Mucosa of descending colon (tissue), 3 donors: ENCODE measurements around the gene RSF1. TPM values are rescaled to one million over a fixed set of nuclear protein-coding genes. Genes with fewer than 3 reads are reported as not detected.
A peak's percentile ranks its signal among the peaks of the same experiment; 100 is the strongest.
"Not testable (repeated sequence)": the region's sequence is repeated elsewhere in the genome, so short reads cannot be mapped to it uniquely, and the experiment has no call there.

Experiments used
- ATAC-seq: fragments of 200-7000 bp; cut with Tn5 transposase; one replicate; pipeline ENCODE4 v1.9.1; 2020; ENCODE audit warnings: mild to moderate bottlenecking, moderate library complexity
- DNase-seq, 3 donors: peaks; one replicate each; pipeline ENCODE4 v3.0.0-alpha.2; 2020
- H3K36me3 ChIP-seq: fragments of 200-600 bp; one replicate; pipeline ENCODE4 v1.8.0; 2021; ENCODE audit warnings: low read depth, mild to moderate bottlenecking
- H3K4me1 ChIP-seq: fragments of 200-600 bp; one replicate; pipeline ENCODE4 v1.8.0; 2021; ENCODE audit warnings: low read depth, mild to moderate bottlenecking
- H3K4me3 ChIP-seq: fragments of 200-600 bp; one replicate; pipeline ENCODE4 v1.8.0; 2021; ENCODE audit warnings: mild to moderate bottlenecking
- H3K9me3 ChIP-seq: fragments of 200-600 bp; one replicate; pipeline ENCODE4 v1.8.0; 2021; ENCODE audit warnings: mild to moderate bottlenecking
- intact Hi-C, 2 donors: fragments of 100-400 bp; cut with DNase I in 1 of 2; cut with micrococcal nuclease in 1 of 2; formaldehyde crosslinking; loops; one replicate each; pipeline versions ENCODE4 v1.11.0 to v1.11.1; 2022; cut with DNase I, micrococcal nuclease
- total RNA-seq, 3 donors: library from RNA; stranded (reverse); fragmentation: NEBNext Ultra II Directional in 2 of 3; extraction: Animal tissue kit (Norgen Biotek cat#: 25700) in 2 of 3; gene quantifications; one replicate each; pipeline versions ENCODE4 v1.2.1 to v1.2.4, GENCODE V29; 2021 to 2023
- TF ChIP-seq, protein P1 (sequence below): fragments of 200-600 bp; IDR thresholded peaks from one replicate; pipeline ENCODE4 v1.8.0; 2022; ENCODE audit warnings: antibody characterized with exemption, mild to moderate bottlenecking
- donor health status: DM: no; HTN: no; CAD: no; lungs with moderate emphysema.
- donor health status: DM: no; HTN: no; CAD: no.
- donor health status: DM: no; HTN: yes; CAD: no.

RSF1 gene
- total RNA-seq, 3 donors from 2014 or later = 43.7 to 80.2 (median 44.4) TPM

DNA sequence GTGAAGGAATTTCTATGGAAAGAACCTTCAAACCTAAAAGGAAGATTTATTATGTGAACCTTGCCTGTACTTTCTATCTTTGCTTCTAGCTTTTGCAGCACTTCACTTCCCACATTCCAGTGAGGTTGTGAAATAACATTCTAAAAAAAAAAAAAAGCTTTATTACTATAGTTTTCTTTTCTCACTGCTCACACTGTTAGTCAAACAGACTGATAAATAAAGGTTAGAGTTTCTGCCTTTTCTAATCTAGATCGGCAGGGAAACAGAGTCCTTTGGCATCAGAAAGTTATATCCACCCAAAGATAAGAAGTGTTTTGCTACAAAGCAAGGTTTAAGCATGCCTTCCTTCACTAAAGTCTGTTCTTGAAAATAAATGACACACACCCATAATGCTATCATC is 3.3 kb upstream of the RSF1 start:
- H3K9me3 ChIP-seq = no peaks in the 10 kb centered on the region
- no peak overlapping the region for H3K4me3 ChIP-seq
- H3K36me3 ChIP-seq = no peaks in the 10 kb centered on the region
- DNase-seq (no peak), ATAC-seq (no peak)
- H3K4me1 ChIP-seq = peaks cover 5% of the 10 kb centered on the region
- intact Hi-C loops = loop anchor here in 1 of 2 donors (5.0 kb wide), 1 partner anchor 179 kb away; no protein-coding TSS in a partner anchor
- TF ChIP-seq, protein P1, sequence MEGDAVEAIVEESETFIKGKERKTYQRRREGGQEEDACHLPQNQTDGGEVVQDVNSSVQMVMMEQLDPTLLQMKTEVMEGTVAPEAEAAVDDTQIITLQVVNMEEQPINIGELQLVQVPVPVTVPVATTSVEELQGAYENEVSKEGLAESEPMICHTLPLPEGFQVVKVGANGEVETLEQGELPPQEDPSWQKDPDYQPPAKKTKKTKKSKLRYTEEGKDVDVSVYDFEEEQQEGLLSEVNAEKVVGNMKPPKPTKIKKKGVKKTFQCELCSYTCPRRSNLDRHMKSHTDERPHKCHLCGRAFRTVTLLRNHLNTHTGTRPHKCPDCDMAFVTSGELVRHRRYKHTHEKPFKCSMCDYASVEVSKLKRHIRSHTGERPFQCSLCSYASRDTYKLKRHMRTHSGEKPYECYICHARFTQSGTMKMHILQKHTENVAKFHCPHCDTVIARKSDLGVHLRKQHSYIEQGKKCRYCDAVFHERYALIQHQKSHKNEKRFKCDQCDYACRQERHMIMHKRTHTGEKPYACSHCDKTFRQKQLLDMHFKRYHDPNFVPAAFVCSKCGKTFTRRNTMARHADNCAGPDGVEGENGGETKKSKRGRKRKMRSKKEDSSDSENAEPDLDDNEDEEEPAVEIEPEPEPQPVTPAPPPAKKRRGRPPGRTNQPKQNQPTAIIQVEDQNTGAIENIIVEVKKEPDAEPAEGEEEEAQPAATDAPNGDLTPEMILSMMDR = no peak

- not testable (repeated sequence) for ATAC-seq, H3K4me1 ChIP-seq, H3K36me3 ChIP-seq, H3K9me3 ChIP-seq, H3K4me3 ChIP-seq
- intact Hi-C loops = loop anchor here in 1 of 2 donors (5.0 kb wide), 1 partner anchor 180 kb away; no protein-coding TSS in a partner anchor
- DNase-seq = peak in 1 of 3 donors; percentile 8
Measured at GRCh38 chr11:77822126-77822525, 1.6 kb upstream of the RSF1 start.

- TF ChIP-seq, protein P1 = no peak
- Histone ChIP-seq H3K4me1 (peaks cover 8% of the 10 kb centered on the region), H3K36me3 (no peaks in the 10 kb centered on the region), H3K9me3 (no peaks in the 10 kb centered on the region), H3K4me3 (peak overlapping the region; percentile 100)
- DNase-seq (peak; percentile 46 to 56 (median 54)), ATAC-seq (no peak)
- intact Hi-C loops = loop anchor here in 1 of 2 donors (5.0 kb wide), 1 partner anchor 181 kb away; no protein-coding TSS in a partner anchor
Measured at GRCh38 chr11:77821349-77821851, 878 bp upstream of the RSF1 start.

DNA sequence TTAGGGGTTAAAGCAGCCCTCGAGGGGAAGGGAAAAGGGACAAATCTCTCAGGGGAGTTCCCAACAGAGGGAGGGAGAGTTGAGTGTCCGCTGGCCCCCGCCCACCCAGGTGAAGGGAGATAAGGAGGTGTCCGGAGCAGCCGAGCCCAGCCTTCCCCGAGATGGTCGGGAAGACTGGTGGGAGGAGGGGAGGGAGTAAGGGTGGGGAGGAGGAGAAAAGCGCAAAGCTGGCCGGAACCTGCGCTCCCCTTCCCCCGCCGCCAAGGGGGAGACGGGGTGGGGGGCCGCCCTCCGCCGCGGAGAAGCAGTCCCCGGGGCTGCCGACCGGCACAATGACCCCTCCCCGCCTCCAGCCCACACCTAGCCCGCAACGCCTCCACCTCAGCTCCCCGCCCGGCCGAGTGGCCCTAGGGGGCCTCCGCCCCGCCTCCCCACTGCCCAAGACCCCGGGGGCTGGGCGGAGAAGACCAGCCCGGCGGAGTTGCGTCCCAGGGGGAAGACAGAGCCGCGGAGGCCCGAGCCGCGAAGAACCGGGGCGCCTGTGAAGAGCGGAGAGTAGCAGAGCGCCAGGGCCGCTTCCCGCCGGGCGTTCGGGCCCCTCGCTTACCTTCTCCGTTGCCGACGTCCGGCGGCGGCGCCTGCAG is 479 bp downstream of the RSF1 start:
- H3K4me1 ChIP-seq = peaks cover 8% of the 10 kb centered on the region
- no peaks in the 10 kb centered on the region for H3K36me3 ChIP-seq
- TF ChIP-seq, protein P1 = no peak
- ATAC-seq (peak; percentile 38), DNase-seq (peak; percentile 58 to 78 (median 69))
- H3K4me3 ChIP-seq = peak overlapping the region; percentile 100
- intact Hi-C loops = loop anchor here in 1 of 2 donors (5.0 kb wide), 1 partner anchor 182 kb away; no protein-coding TSS in a partner anchor
- H3K9me3 ChIP-seq = no peaks in the 10 kb centered on the region

DNA sequence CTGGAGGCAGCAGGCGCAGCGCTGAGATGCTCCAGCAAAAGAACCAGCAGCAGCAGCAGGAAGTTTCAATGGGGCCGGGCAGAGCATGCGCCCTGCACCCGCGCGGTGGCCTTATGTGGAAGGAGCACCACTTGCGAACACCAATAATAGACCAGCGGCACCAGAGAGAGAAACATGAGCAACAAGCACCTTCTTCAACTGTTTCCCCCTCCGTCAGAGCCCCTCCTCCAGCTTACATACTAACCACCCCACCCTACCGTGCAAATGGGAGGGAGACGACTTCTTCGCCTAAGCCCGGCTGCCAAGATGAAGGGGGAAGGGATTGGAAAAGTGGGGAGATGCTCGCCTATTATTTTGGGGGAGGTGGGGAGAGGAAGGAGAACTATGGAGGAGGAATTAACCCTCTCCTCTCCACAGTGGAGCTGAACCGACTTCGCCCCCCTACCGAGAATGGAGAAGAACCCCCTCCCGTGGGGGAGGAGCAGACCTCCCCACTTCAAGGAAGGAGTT is 1.1 kb downstream of the RSF1 start:
- TF ChIP-seq, protein P1 = no peak
- Histone ChIP-seq H3K36me3 (no peaks in the 10 kb centered on the region), H3K4me3 (peak overlapping the region; percentile 100), H3K9me3 (peaks cover 2% of the 10 kb centered on the region), H3K4me1 (peaks cover 8% of the 10 kb centered on the region)
- ATAC-seq (peak; percentile 62), DNase-seq (peak; percentile 86 to 90 (median 88))
- intact Hi-C loops = no loop called here

DNA sequence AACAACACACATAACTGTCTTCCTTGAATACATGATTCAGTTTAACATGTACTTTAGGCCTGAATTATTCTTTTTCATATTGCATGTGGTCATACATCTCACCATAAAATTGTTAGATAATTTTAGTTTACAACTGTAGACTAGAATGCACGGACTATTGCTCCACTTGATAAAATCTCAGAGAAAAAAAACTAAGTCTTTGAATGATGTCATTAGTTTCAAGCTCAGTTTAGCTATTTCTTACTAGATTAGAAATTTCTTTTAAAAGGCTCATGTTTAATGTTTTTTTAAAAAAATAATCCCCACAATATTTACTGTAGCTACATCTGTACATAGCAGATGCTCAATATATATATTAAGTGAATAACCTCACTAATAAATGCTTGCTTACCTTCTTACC is 5.1 kb downstream of the RSF1 start:
- Histone ChIP-seq H3K9me3 (peaks cover 2% of the 10 kb centered on the region), H3K36me3 (no peaks in the 10 kb centered on the region), H3K4me3 (no peak overlapping the region), H3K4me1 (peaks cover 8% of the 10 kb centered on the region)
- ATAC-seq (no peak), DNase-seq (no peak)
- TF ChIP-seq, protein P1 = no peak
- intact Hi-C loops = no loop called here
